ENCODE data around the gene PCLO. TPM values are rescaled to one million over a fixed set of nuclear protein-coding genes. Genes with fewer than 3 reads are reported as not detected.

PCLO gene
- polyA plus RNA-seq, 2 of the 4 experiments (the other 2 are of a cell fraction): 0.41 to 1.1 TPM

DNA sequence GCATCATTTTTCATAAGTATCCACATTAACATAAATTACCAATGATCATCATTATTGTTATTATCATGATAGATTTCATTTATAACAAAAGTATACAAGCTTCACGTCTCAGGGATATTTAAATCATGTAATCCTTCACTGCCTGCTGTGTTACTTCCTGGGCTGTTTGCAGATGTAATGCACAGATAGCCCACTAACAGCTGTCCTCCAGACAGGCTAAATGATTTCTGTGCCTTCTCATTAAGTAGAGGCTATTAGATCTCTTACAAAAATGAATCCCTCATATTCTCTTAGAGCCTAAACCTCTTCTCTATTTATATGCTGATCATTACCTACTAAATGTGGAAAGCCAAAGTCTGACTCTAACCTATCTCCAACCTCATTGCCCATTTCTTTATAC lies 9.3 kb downstream of the PCLO start:
- Histone ChIP-seq H3K27ac (no peak overlapping the region), H3K4me2 (no peak overlapping the region), H3K4me3 (no peak overlapping the region), H3K9me3 (no peaks in the 10 kb centered on the region), H3K4me1 (peaks cover 22% of the 10 kb centered on the region)
- ATAC-seq (no peak), DNase-seq (ENCODE audit: low read depth in 1 of 2, low spot score in 1 of 2) (no peak), FAIRE-seq (no peak)
- WGBS (ENCODE audit: missing lambda C conversion rate): 56% methylated on average over 1 of the region's 1 CpG
- TF ChIP-seq ZFP36 (IDR thresholded peaks at IDR 0.05; ENCODE audit: borderline replicate concordance, partially characterized antibody) (no peak), HOXA7 (CRISPR knock-in tag; IDR thresholded peaks at IDR 0.05) (no peak), MYC (IDR thresholded peaks at IDR 0.05; ENCODE audit: borderline replicate concordance, low read length) (no peak), NFE2L2 (conservative IDR thresholded peaks at IDR 0.05; ENCODE audit: low read length) (no peak), CHD4 (IDR thresholded peaks at IDR 0.05; ENCODE audit: borderline replicate concordance) (no peak), KDM5A (IDR thresholded peaks at IDR 0.05) (no peak), TP53 (CRISPR knock-in tag; IDR thresholded peaks at IDR 0.05) (no peak), RCOR1 (IDR thresholded peaks at IDR 0.05; ENCODE audit: low read depth, low read length) (no peak)
- TF ChIP-seq, protein P1, sequence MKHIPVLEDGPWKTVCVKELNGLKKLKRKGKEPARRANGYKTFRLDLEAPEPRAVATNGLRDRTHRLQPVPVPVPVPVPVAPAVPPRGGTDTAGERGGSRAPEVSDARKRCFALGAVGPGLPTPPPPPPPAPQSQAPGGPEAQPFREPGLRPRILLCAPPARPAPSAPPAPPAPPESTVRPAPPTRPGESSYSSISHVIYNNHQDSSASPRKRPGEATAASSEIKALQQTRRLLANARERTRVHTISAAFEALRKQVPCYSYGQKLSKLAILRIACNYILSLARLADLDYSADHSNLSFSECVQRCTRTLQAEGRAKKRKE (CRISPR knock-in tag; IDR thresholded peaks at IDR 0.05; ENCODE audit: low read depth): no peak
- TF ChIP-seq, protein P2, sequence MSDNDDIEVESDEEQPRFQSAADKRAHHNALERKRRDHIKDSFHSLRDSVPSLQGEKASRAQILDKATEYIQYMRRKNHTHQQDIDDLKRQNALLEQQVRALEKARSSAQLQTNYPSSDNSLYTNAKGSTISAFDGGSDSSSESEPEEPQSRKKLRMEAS (IDR thresholded peaks at IDR 0.05): no peak
- ChIA-PET POLR2A (interaction anchor here (0.8 kb wide), 1 partner anchor 8 kb away, joined by 4 read pairs; no protein-coding TSS in a partner anchor), CTCF (no interaction called here)

DNA sequence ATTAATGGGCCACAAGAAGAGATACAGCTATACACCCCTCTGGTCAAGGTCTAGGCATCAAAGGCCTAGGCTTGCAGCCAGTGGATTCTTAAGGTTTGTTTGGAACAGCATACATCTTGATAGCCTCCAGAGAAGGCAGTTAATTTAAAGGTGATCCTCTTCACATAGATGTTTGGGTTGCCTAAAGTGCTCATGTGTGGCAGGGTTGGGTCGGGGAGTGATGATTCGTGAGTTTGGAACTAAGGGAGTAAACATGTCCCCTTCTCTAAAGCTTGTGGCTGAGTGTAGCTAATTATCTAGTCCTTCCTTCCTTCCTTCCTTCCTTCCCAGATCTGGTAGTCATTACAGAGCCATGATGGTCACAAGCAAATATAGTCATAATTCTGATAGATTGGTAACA lies 12.4 kb downstream of the PCLO start:
- FAIRE-seq (no peak), ATAC-seq (peak in 1 of 2 experiments; percentile 29; a peak in 1 of 6 replicates), DNase-seq (ENCODE audit: low read depth in 1 of 2, low spot score in 1 of 2) (peak in 1 of 2 experiments; percentile 13)
- TF ChIP-seq HMGXB4 (CRISPR knock-in tag; IDR thresholded peaks at IDR 0.05; ENCODE audit: borderline replicate concordance) (no peak), RAD21 (conservative IDR thresholded peaks at IDR 0.05 in 1 of 2, IDR thresholded peaks at IDR 0.05 in 1 of 2) (no peak), RFX5 (IDR thresholded peaks at IDR 0.05) (no peak), CEBPB (IDR thresholded peaks at IDR 0.05) (no peak), FOXS1 (CRISPR knock-in tag; IDR thresholded peaks at IDR 0.05) (no peak), HEYL (CRISPR knock-in tag; IDR thresholded peaks at IDR 0.05) (no peak), CBX2 (IDR thresholded peaks at IDR 0.05; ENCODE audit: borderline replicate concordance, low read depth) (no peak), KDM5A (IDR thresholded peaks at IDR 0.05) (no peak), RARB (CRISPR knock-in tag; IDR thresholded peaks at IDR 0.05) (no peak), HOXB13 (CRISPR knock-in tag; IDR thresholded peaks at IDR 0.05; ENCODE audit: low read depth) (no peak), FOSL2 (IDR thresholded peaks at IDR 0.05) (no peak), FOSL2 (CRISPR knock-in tag; IDR thresholded peaks at IDR 0.05) (no peak), FOSB (CRISPR knock-in tag; IDR thresholded peaks at IDR 0.05) (no peak), SREBF2 (IDR thresholded peaks at IDR 0.05) (no peak), NR3C1 (IDR thresholded peaks at IDR 0.05) (no peak), MAZ (IDR thresholded peaks at IDR 0.05; ENCODE audit: borderline replicate concordance, low read depth, low read length) (no peak), GATA3 (IDR thresholded peaks at IDR 0.05; ENCODE audit: borderline replicate concordance) (no peak), HDAC2 (IDR thresholded peaks at IDR 0.05) (no peak), POLR2A (IDR thresholded peaks at IDR 0.05; ENCODE audit: low read length) (no peak)
- TF ChIP-seq, protein P3, sequence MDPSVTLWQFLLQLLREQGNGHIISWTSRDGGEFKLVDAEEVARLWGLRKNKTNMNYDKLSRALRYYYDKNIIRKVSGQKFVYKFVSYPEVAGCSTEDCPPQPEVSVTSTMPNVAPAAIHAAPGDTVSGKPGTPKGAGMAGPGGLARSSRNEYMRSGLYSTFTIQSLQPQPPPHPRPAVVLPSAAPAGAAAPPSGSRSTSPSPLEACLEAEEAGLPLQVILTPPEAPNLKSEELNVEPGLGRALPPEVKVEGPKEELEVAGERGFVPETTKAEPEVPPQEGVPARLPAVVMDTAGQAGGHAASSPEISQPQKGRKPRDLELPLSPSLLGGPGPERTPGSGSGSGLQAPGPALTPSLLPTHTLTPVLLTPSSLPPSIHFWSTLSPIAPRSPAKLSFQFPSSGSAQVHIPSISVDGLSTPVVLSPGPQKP (IDR thresholded peaks at IDR 0.05; ENCODE audit: low read depth, low read length): no peak
- TF ChIP-seq, protein P4, sequence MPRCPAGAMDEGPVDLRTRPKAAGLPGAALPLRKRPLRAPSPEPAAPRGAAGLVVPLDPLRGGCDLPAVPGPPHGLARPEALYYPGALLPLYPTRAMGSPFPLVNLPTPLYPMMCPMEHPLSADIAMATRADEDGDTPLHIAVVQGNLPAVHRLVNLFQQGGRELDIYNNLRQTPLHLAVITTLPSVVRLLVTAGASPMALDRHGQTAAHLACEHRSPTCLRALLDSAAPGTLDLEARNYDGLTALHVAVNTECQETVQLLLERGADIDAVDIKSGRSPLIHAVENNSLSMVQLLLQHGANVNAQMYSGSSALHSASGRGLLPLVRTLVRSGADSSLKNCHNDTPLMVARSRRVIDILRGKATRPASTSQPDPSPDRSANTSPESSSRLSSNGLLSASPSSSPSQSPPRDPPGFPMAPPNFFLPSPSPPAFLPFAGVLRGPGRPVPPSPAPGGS (IDR thresholded peaks at IDR 0.05): no peak
- ChIA-PET POLR2A (no interaction called here), CTCF (interaction anchor here (0.9 kb wide), 1 partner anchor 12 kb away, joined by 3 read pairs; the partner anchor contains the start of gene PCLO)
- peaks cover 27% of the 10 kb centered on the region for H3K4me1 ChIP-seq
- H3K4me2 ChIP-seq: peak overlapping the region; percentile 13; the same call in 2 of the 3 replicates
- H3K27ac ChIP-seq: no peak overlapping the region
- H3K9me3 ChIP-seq: no peaks in the 10 kb centered on the region
- no peak overlapping the region for H3K4me3 ChIP-seq
- WGBS (ENCODE audit: missing lambda C conversion rate): 23% methylated on average over 2 of the region's 2 CpGs

All from A549 (cell line).